Measurements from ENCODE around the gene ATP6V0C.

DNA sequence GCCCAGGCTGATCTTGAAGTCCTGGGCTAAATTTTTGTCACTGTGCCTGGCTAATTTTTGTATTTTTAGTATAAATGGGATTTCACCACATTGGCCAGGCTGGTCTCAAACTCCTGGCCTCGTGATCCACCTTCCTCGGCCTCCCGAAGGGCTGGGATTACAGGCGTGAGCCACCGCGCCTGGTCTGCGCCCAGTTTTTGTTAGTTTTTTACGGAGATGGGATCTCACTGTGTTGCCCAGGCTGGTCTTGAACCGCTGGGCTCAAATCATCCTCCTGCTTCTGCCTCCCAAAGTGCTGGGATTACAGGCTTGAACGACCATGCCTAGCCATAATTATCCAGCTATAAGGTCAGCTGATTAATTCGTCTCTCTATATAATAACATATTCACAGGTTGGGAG lies 20.2 kb downstream of the ATP6V0C start:
- TF ChIP-seq, protein P1, sequence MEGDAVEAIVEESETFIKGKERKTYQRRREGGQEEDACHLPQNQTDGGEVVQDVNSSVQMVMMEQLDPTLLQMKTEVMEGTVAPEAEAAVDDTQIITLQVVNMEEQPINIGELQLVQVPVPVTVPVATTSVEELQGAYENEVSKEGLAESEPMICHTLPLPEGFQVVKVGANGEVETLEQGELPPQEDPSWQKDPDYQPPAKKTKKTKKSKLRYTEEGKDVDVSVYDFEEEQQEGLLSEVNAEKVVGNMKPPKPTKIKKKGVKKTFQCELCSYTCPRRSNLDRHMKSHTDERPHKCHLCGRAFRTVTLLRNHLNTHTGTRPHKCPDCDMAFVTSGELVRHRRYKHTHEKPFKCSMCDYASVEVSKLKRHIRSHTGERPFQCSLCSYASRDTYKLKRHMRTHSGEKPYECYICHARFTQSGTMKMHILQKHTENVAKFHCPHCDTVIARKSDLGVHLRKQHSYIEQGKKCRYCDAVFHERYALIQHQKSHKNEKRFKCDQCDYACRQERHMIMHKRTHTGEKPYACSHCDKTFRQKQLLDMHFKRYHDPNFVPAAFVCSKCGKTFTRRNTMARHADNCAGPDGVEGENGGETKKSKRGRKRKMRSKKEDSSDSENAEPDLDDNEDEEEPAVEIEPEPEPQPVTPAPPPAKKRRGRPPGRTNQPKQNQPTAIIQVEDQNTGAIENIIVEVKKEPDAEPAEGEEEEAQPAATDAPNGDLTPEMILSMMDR (conservative IDR thresholded peaks at IDR 0.05; ENCODE audit: low read length), result no peak
- TF ChIP-seq EZH2phosphoT487 (IDR thresholded peaks at IDR 0.05; ENCODE audit: borderline replicate concordance), result no peak
